Measurements from ENCODE around the gene ORM1.

DNA sequence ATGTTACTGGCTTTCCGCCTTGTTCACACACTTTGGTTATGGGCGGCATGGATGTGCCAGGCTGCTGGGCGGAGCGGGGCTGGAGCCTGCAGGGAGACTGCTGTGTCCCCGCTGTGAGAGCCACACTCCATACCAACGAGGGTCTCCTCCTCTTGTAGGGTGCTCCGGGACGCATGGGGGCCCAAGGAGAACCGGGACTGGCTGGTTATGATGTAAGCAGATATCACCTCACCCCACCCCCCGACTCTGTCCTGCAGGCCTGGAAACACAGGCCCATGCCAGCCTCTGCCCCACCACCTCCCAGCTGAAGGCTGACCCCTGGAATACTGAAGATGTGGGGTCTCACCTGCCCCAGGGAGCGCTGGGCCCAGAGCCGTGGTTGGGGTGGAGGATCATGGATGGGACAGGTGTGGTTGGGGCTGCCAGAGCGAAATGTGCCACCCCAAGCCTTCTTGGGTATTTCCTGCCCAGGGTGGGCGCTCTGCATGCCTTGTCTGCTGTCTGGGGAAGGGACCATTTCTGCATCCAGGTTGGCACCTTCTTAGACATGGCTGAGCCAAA, 39.3 kb upstream of the ORM1 start:
- TF ChIP-seq POLR2AphosphoS5 (IDR thresholded peaks at IDR 0.05; ENCODE audit: low read depth), result no peak
- no peak for TF ChIP-seq CTCF (IDR thresholded peaks at IDR 0.05; ENCODE audit: insufficient read depth, low read length)

Data from HL-60 (cell line).